A172 (cell line): ENCODE data around the gene NDRG2. TPM values are rescaled to one million over a fixed set of nuclear protein-coding genes. Genes with fewer than 3 reads are reported as not detected.
"Not testable (repeated sequence)": the region's sequence is repeated elsewhere in the genome, so short reads cannot be mapped to it uniquely, and the experiment has no call there.

Source experiments
- DNase-seq: peaks from one replicate; pipeline ENCODE4 v3.0.0-alpha.2; 2015; ENCODE audit warnings: low spot score
- total RNA-seq: library from RNA; depleted of rRNA; stranded (reverse); fragments of >200 nt; shearing (Covaris generic); gene quantifications from 2 replicates; pipeline ENCODE4 v1.2.3, GENCODE V29; 2014

The NDRG2 gene
- total RNA-seq, 1 experiment from 2014 or later = 9.0 TPM

GRCh38 chr14:21011136-21011535, 13.7 kb downstream of the NDRG2 start:
- DNase-seq = no peak

- DNase-seq = not testable (repeated sequence)
Observed at GRCh38 chr14:21009721-21010120, 15.1 kb downstream of the NDRG2 start.

- no peak for DNase-seq
Observed at GRCh38 chr14:21003788-21004346, 21.0 kb downstream of the NDRG2 start.

- no peak for DNase-seq
Observed at GRCh38 chr14:21001218-21001617, 23.6 kb downstream of the NDRG2 start.

GRCh38 chr14:20999591-20999990, 25.3 kb downstream of the NDRG2 start:
- DNase-seq = no peak

- peak; percentile 28 for DNase-seq
Observed at GRCh38 chr14:20998674-20999366, 26.0 kb downstream of the NDRG2 start, which contains the start of gene SLC39A2. Gene SLC39A2, plus strand, starts transcription at chr14:20999293. Its CDS starts 154 bp downstream, at chr14:20999447.

GRCh38 chr14:20998139-20998538, 26.7 kb downstream of the NDRG2 start:
- DNase-seq = no peak

GRCh38 chr14:20997564-20997963, 27.3 kb downstream of the NDRG2 start:
- DNase-seq = no peak

- DNase-seq = no peak
Observed at GRCh38 chr14:20997115-20997514, 27.7 kb downstream of the NDRG2 start.

- no peak for DNase-seq
Observed at GRCh38 chr14:20996521-20996920, 28.3 kb downstream of the NDRG2 start.

GRCh38 chr14:20989787-20990600, 34.9 kb downstream of the NDRG2 start, which contains the start of gene METTL17:
Gene METTL17, plus strand, starts transcription at chr14:20989980. Its CDS starts 23 bp downstream, at chr14:20990003.
- peak; percentile 91 for DNase-seq

- DNase-seq = no peak
Observed at GRCh38 chr14:20989471-20989786, 35.4 kb downstream of the NDRG2 start.

- no peak for DNase-seq
Observed at GRCh38 chr14:20988717-20989470, 36.0 kb downstream of the NDRG2 start.

- DNase-seq = peak; percentile 78
Observed at GRCh38 chr14:20986811-20987210, 38.0 kb downstream of the NDRG2 start.

GRCh38 chr14:20985650-20986049, 39.2 kb downstream of the NDRG2 start:
- DNase-seq = not testable (repeated sequence)

- no peak for DNase-seq
Observed at GRCh38 chr14:20982646-20983369, 42.1 kb downstream of the NDRG2 start.

GRCh38 chr14:20980906-20981305, 44.0 kb downstream of the NDRG2 start:
- no peak for DNase-seq

GRCh38 chr14:20978687-20979086, 46.2 kb downstream of the NDRG2 start:
- DNase-seq = no peak

- DNase-seq = no peak
Observed at GRCh38 chr14:20976291-20976690, 48.6 kb downstream of the NDRG2 start.

- no peak for DNase-seq
Observed at GRCh38 chr14:20973501-20973900, 51.4 kb downstream of the NDRG2 start.

- no peak for DNase-seq
Observed at GRCh38 chr14:20971705-20972021, 53.2 kb downstream of the NDRG2 start.
